GM23338 (cell line): ENCODE measurements around the gene KLHL40. TPM values are rescaled to one million over a fixed set of nuclear protein-coding genes. Genes with fewer than 3 reads are reported as not detected.

Experiments used
- ATAC-seq: fragments of 200-7000 bp; cut with Tn5 transposase; 3 replicates; pipeline ENCODE4 v1.9.1; 2020
- DNase-seq: peaks from one replicate; pipeline ENCODE4 v3.0.0-alpha.2; 2015; ENCODE audit warnings: low spot score
- H2AFZ ChIP-seq: fragments of 200-600 bp; sonication (generic); 2 replicates; pipeline ENCODE4 v1.8.0; 2016; ENCODE audit warnings: antibody characterized with exemption, mild to moderate bottlenecking, moderate library complexity
- H3F3A ChIP-seq: fragments of 200-600 bp; sonication (generic); replicated peaks from 2 replicates; pipeline ENCODE4 v1.8.0; 2017; ENCODE audit warnings: antibody characterized with exemption, mixed run types, low read depth
- H3K27ac ChIP-seq: fragments of 200-600 bp; sonication (generic); 2 replicates; pipeline ENCODE4 v1.6.1; 2016; ENCODE audit warnings: low read depth
- H3K27me3 ChIP-seq: fragments of 200-600 bp; sonication (generic); 2 replicates; pipeline ENCODE4 v1.8.0; 2016; ENCODE audit warnings: mild to moderate bottlenecking, mixed run types, moderate library complexity; ENCODE audit not compliant: insufficient read depth
- H3K36me3 ChIP-seq: fragments of 200-600 bp; sonication (generic); 2 replicates; pipeline ENCODE4 v1.8.0; 2016; ENCODE audit warnings: mild to moderate bottlenecking; ENCODE audit not compliant: insufficient read depth
- H3K4me1 ChIP-seq: fragments of 200-600 bp; sonication (generic); 2 replicates; pipeline ENCODE4 v1.8.0; 2016; ENCODE audit warnings: mild to moderate bottlenecking, moderate library complexity; ENCODE audit not compliant: insufficient read depth
- H3K4me2 ChIP-seq: fragments of 200-600 bp; sonication (generic); 2 replicates; pipeline ENCODE4 v1.7.1; 2017; ENCODE audit warnings: mixed run types
- H3K4me3 ChIP-seq: fragments of 200-600 bp; sonication (generic); 2 replicates; pipeline ENCODE4 v1.6.1; 2016; ENCODE audit warnings: mixed run types
- H3K79me2 ChIP-seq: fragments of 200-600 bp; sonication (generic); replicated peaks from 2 replicates; pipeline ENCODE4 v1.8.0; 2017; ENCODE audit warnings: mild to moderate bottlenecking; ENCODE audit not compliant: insufficient read depth
- H3K9me2 ChIP-seq: fragments of 200-600 bp; sonication (generic); 2 replicates; pipeline ENCODE4 v1.8.0; 2017; ENCODE audit not compliant: insufficient read depth
- H4K20me1 ChIP-seq: fragments of 200-600 bp; sonication (generic); replicated peaks from 2 replicates; pipeline ENCODE4 v1.8.0; 2017; ENCODE audit warnings: mild to moderate bottlenecking; ENCODE audit not compliant: insufficient read depth
- H3K27ac Mint-ChIP-seq: 2 replicates; pipeline ENCODE4 v1.8.0; 2020; ENCODE audit warnings: inconsistent platforms, mild to moderate bottlenecking, moderate library complexity, mixed read lengths
- H3K27me3 Mint-ChIP-seq: 3 replicates; pipeline ENCODE4 v1.8.0; 2022; ENCODE audit warnings: low read depth, mild to moderate bottlenecking, moderate library complexity, mixed read lengths, inconsistent platforms; ENCODE audit not compliant: insufficient read depth, poor library complexity
- H3K36me3 Mint-ChIP-seq: 3 replicates; pipeline ENCODE4 v1.8.0; 2021; ENCODE audit warnings: low read depth, mild to moderate bottlenecking, inconsistent platforms, moderate library complexity, mixed read lengths
- H3K4me1 Mint-ChIP-seq: 3 replicates; pipeline ENCODE4 v1.8.0; 2020; ENCODE audit warnings: mild to moderate bottlenecking, inconsistent platforms, mixed read lengths
- H3K4me3 Mint-ChIP-seq: 3 replicates; pipeline ENCODE4 v1.8.0; 2021; ENCODE audit warnings: moderate library complexity, mild to moderate bottlenecking, inconsistent platforms, mixed read lengths
- H3K9me3 Mint-ChIP-seq: 3 replicates; pipeline ENCODE4 v1.8.0; 2020; ENCODE audit warnings: moderate library complexity, mild to moderate bottlenecking, inconsistent platforms, mixed read lengths
- CREB1 ChIP-seq: fragments of 250-450 bp; sonication (Bioruptor Pico); IDR thresholded peaks from 2 replicates; pipeline ENCODE4 v1.5.0; 2020; ENCODE audit warnings: low read depth, mild to moderate bottlenecking, moderate library complexity
- CTCF ChIP-seq, 2 experiments: fragments of 200-600 bp in 1 of 2; sonication (generic) in 1 of 2; conservative IDR thresholded peaks; 2 replicates each; pipeline versions ENCODE4 v1.5.1 to v1.6.1; 2016 to 2017; ENCODE audit warnings: antibody characterized with exemption in 2 of 2, low read depth in 2 of 2, mild to moderate bottlenecking in 2 of 2, moderate library complexity in 1 of 2
- NANOG ChIP-seq: IDR thresholded peaks from 2 replicates; pipeline ENCODE4 v1.6.1; 2016; ENCODE audit warnings: antibody characterized with exemption, borderline replicate concordance
- POLR2AphosphoS5 ChIP-seq: IDR thresholded peaks from 2 replicates; pipeline ENCODE4 v1.6.1; 2016; ENCODE audit warnings: antibody characterized with exemption, low read depth
- STAT1 ChIP-seq: IDR thresholded peaks from one replicate; pipeline ENCODE4 v1.6.1; 2016; ENCODE audit warnings: antibody characterized with exemption; ENCODE audit not compliant: unreplicated experiment
- ZNF114 ChIP-seq: fragments of 250-450 bp; sonication (Bioruptor Pico); IDR thresholded peaks from 2 replicates; pipeline ENCODE4 v1.5.0; 2020; ENCODE audit warnings: mild to moderate bottlenecking, moderate library complexity
- polyA plus RNA-seq: library from polyadenylated mRNA; unstranded; fragments of >200 nt; fragmentation: Nextera tagmentation; extraction: Ambion mirVana; gene quantifications from 2 replicates; pipeline ENCODE4 v1.2.1, GENCODE V29; 2016
- total RNA-seq: library from RNA; depleted of rRNA; stranded (reverse); fragments of >200 nt; shearing (Covaris generic); gene quantifications from 2 replicates; pipeline ENCODE4 v1.2.3, GENCODE V29; 2014
- TF ChIP-seq, protein P1 (sequence below): IDR thresholded peaks from one replicate; pipeline ENCODE4 v1.6.1; 2018; ENCODE audit warnings: antibody characterized with exemption; ENCODE audit not compliant: unreplicated experiment
- TF ChIP-seq, protein P2 (sequence below): IDR thresholded peaks from 2 replicates; pipeline ENCODE4 v1.6.1; 2016; ENCODE audit warnings: antibody characterized with exemption

The KLHL40 gene
- total and polyA plus RNA-seq, 2 experiments from 2014 or later, result not detected

- no peaks in the 10 kb centered on the region for H3K4me1 ChIP-seq
- Mint-ChIP-seq H3K9me3 (0 out of 3 replicates have a peak, but pooled peaks cover 3% of the 10 kb centered on the region), H3K36me3 (peaks cover 5% of the 10 kb centered on the region; the same call in 2 of the 3 replicates), H3K27ac (no peak overlapping the region), H3K27me3 (peaks cover 4% of the 10 kb centered on the region), H3K4me1 (peaks cover 9% of the 10 kb centered on the region; the same call in 2 of the 3 replicates), H3K4me3 (no peak overlapping the region)
- no peaks in the 10 kb centered on the region for H3K36me3 ChIP-seq
- DNase-seq (no peak), ATAC-seq (peak; percentile 7; the same call in 1 of the 3 replicates)
- no peaks in the 10 kb centered on the region for H3K9me2 ChIP-seq
- H3K79me2 ChIP-seq, result no peaks in the 10 kb centered on the region
- H4K20me1 ChIP-seq, result no peaks in the 10 kb centered on the region
- H3K27ac ChIP-seq, result no peak overlapping the region
- no peak overlapping the region for H2AFZ ChIP-seq
- no peak overlapping the region for H3K4me3 ChIP-seq
- H3K4me2 ChIP-seq, result no peak overlapping the region
- H3F3A ChIP-seq, result no peaks in the 10 kb centered on the region
- TF ChIP-seq ZNF114, result no peak
- no peak for TF ChIP-seq CREB1 (CRISPR knock-in tag)
- no peak for TF ChIP-seq POLR2AphosphoS5
- no peak for TF ChIP-seq STAT1
- TF ChIP-seq, protein P1, sequence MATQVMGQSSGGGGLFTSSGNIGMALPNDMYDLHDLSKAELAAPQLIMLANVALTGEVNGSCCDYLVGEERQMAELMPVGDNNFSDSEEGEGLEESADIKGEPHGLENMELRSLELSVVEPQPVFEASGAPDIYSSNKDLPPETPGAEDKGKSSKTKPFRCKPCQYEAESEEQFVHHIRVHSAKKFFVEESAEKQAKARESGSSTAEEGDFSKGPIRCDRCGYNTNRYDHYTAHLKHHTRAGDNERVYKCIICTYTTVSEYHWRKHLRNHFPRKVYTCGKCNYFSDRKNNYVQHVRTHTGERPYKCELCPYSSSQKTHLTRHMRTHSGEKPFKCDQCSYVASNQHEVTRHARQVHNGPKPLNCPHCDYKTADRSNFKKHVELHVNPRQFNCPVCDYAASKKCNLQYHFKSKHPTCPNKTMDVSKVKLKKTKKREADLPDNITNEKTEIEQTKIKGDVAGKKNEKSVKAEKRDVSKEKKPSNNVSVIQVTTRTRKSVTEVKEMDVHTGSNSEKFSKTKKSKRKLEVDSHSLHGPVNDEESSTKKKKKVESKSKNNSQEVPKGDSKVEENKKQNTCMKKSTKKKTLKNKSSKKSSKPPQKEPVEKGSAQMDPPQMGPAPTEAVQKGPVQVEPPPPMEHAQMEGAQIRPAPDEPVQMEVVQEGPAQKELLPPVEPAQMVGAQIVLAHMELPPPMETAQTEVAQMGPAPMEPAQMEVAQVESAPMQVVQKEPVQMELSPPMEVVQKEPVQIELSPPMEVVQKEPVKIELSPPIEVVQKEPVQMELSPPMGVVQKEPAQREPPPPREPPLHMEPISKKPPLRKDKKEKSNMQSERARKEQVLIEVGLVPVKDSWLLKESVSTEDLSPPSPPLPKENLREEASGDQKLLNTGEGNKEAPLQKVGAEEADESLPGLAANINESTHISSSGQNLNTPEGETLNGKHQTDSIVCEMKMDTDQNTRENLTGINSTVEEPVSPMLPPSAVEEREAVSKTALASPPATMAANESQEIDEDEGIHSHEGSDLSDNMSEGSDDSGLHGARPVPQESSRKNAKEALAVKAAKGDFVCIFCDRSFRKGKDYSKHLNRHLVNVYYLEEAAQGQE, result no peak
- H3K27me3 ChIP-seq, result no peaks in the 10 kb centered on the region
Observed at GRCh38 chr3:42664438-42664803, 20.9 kb upstream of the KLHL40 start.

DNA sequence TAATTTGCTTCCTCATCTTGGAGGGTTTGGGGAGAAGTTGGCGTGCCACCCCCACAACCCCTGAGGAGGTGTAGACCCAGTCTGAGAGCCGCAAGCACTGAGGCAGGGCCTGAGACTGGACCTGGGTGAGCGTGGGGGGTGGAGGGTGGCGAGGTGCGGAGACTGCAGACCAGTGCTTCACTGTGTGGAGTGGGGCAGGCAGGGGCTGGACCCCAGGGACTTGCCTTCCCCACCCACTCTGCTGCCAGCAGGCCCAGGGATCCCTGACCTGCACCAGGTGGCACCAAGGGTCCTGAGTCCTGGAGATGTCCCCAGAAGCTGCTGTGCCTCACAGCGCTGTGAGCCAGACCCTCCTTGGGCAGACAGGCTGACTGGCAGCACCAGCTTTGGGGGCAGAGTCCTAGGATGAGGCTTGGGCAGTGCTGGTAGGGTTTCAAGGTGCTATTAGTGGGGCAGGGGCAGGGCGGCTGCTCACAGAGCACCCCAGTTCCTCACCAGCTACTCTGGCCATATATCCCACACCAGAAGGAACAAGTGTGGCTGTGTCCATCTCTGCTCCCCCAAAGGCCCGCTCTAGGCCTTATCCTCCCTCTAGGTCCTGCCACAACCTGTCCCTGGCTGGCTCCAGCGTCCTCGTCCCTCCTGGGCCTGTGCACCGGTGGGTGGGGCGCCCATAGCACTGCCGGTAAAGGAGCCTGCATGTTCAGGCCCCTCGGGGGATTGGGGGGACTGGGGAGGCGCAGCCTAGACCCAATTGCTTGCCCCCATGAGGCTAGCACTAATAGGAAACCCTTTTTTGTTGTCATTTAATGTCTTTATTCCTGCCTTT lies 20.1 kb upstream of the KLHL40 start:
- Mint-ChIP-seq H3K4me3 (no peak overlapping the region), H3K27me3 (peaks cover 4% of the 10 kb centered on the region), H3K4me1 (peaks cover 9% of the 10 kb centered on the region; the same call in 2 of the 3 replicates), H3K9me3 (0 out of 3 replicates have a peak, but pooled peaks cover 3% of the 10 kb centered on the region), H3K27ac (no peak overlapping the region), H3K36me3 (peaks cover 5% of the 10 kb centered on the region; the same call in 2 of the 3 replicates)
- no peaks in the 10 kb centered on the region for H3K36me3 ChIP-seq
- no peaks in the 10 kb centered on the region for H3K9me2 ChIP-seq
- H3K27ac ChIP-seq, result no peak overlapping the region
- no peak for DNase-seq
- no peak overlapping the region for H3K4me3 ChIP-seq
- no peaks in the 10 kb centered on the region for H3K79me2 ChIP-seq
- ATAC-seq, result no peak
- no peaks in the 10 kb centered on the region for H4K20me1 ChIP-seq
- no peaks in the 10 kb centered on the region for H3F3A ChIP-seq
- no peaks in the 10 kb centered on the region for H3K27me3 ChIP-seq
- no peaks in the 10 kb centered on the region for H3K4me1 ChIP-seq
- H2AFZ ChIP-seq, result no peak overlapping the region
- H3K4me2 ChIP-seq, result no peak overlapping the region
- TF ChIP-seq STAT1 (no peak), NANOG (no peak), POLR2AphosphoS5 (no peak), CTCF (conservative IDR thresholded peaks at IDR 0.05; ENCODE audit: low read depth in 2 of 2) (no peak)
- TF ChIP-seq, protein P1, result no peak
- TF ChIP-seq, protein P2, sequence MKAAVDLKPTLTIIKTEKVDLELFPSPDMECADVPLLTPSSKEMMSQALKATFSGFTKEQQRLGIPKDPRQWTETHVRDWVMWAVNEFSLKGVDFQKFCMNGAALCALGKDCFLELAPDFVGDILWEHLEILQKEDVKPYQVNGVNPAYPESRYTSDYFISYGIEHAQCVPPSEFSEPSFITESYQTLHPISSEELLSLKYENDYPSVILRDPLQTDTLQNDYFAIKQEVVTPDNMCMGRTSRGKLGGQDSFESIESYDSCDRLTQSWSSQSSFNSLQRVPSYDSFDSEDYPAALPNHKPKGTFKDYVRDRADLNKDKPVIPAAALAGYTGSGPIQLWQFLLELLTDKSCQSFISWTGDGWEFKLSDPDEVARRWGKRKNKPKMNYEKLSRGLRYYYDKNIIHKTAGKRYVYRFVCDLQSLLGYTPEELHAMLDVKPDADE, result no peak
